HUES48 (cell line): ENCODE measurements around the gene TAS2R40.

Experiments used
- H3K27ac ChIP-seq: one replicate; pipeline ENCODE4 v1.7.0; 2013; ENCODE audit warnings: low read depth, low read length, inconsistent platforms
- H3K27me3 ChIP-seq: 2 replicates; pipeline ENCODE4 v1.6.1; 2013; ENCODE audit warnings: mild to moderate bottlenecking, low read length; ENCODE audit not compliant: control insufficient read depth, insufficient read depth
- H3K36me3 ChIP-seq: 2 replicates; pipeline ENCODE4 v1.6.1; 2013; ENCODE audit warnings: low read length; ENCODE audit not compliant: control insufficient read depth, insufficient read depth
- H3K4me1 ChIP-seq: 2 replicates; pipeline ENCODE4 v1.6.1; 2013; ENCODE audit warnings: mild to moderate bottlenecking, low read length; ENCODE audit not compliant: control insufficient read depth, insufficient read depth
- H3K4me3 ChIP-seq: 2 replicates; pipeline ENCODE4 v1.5.1; 2013; ENCODE audit warnings: mild to moderate bottlenecking, low read depth, low read length
- H3K9ac ChIP-seq: 2 replicates; pipeline ENCODE4 v1.6.1; 2013; ENCODE audit warnings: mild to moderate bottlenecking, low read depth, low read length, moderate library complexity
- H3K9me3 ChIP-seq: 2 replicates; pipeline ENCODE4 v1.6.1; 2013; ENCODE audit warnings: low read length; ENCODE audit not compliant: control insufficient read depth, insufficient read depth

The TAS2R40 gene

GRCh38 chr7:143238289-143238980 is 16.6 kb downstream of the TAS2R40 start:
- H3K27ac ChIP-seq, result no peak overlapping the region
- peaks cover 4% of the 10 kb centered on the region for H3K9me3 ChIP-seq
- H3K9ac ChIP-seq, result no peak overlapping the region

GRCh38 chr7:143239813-143240212 is 18.0 kb downstream of the TAS2R40 start:
- Histone ChIP-seq H3K9ac (no peak overlapping the region), H3K4me3 (no peak overlapping the region), H3K36me3 (no peaks in the 10 kb centered on the region), H3K9me3 (peaks cover 4% of the 10 kb centered on the region; the same call in 1 of the 2 replicates), H3K27me3 (no peaks in the 10 kb centered on the region), H3K4me1 (peaks cover 3% of the 10 kb centered on the region; the same call in 1 of the 2 replicates), H3K27ac (no peak overlapping the region)

More at GRCh38 chr7:143238289-143238980, 16.6 kb downstream of the TAS2R40 start:
- H3K4me1 ChIP-seq, result peaks cover 3% of the 10 kb centered on the region; the same call in 1 of the 2 replicates
- H3K36me3 ChIP-seq, result no peaks in the 10 kb centered on the region
- no peak overlapping the region for H3K4me3 ChIP-seq
- H3K27me3 ChIP-seq, result no peaks in the 10 kb centered on the region

- Histone ChIP-seq H3K4me1 (peaks cover 3% of the 10 kb centered on the region; the same call in 1 of the 2 replicates), H3K27ac (no peak overlapping the region), H3K4me3 (no peak overlapping the region), H3K9me3 (peaks cover 4% of the 10 kb centered on the region; the same call in 1 of the 2 replicates), H3K27me3 (no peaks in the 10 kb centered on the region), H3K36me3 (no peaks in the 10 kb centered on the region), H3K9ac (no peak overlapping the region)
Measured at GRCh38 chr7:143240291-143241168, 18.7 kb downstream of the TAS2R40 start.

- no peaks in the 10 kb centered on the region for H3K27me3 ChIP-seq
- peaks cover 3% of the 10 kb centered on the region; the same call in 1 of the 2 replicates for H3K4me1 ChIP-seq
- H3K36me3 ChIP-seq, result no peaks in the 10 kb centered on the region
Measured at GRCh38 chr7:143242306-143242705, 20.5 kb downstream of the TAS2R40 start.

GRCh38 chr7:143243111-143243510 is 21.3 kb downstream of the TAS2R40 start:
- no peaks in the 10 kb centered on the region for H3K9me3 ChIP-seq
- peaks cover 3% of the 10 kb centered on the region; the same call in 1 of the 2 replicates for H3K4me1 ChIP-seq
- H3K36me3 ChIP-seq, result no peaks in the 10 kb centered on the region
- H3K4me3 ChIP-seq, result no peak overlapping the region
- H3K9ac ChIP-seq, result no peak overlapping the region
- no peaks in the 10 kb centered on the region for H3K27me3 ChIP-seq
- no peak overlapping the region for H3K27ac ChIP-seq

More at GRCh38 chr7:143242306-143242705, 20.5 kb downstream of the TAS2R40 start:
- H3K9ac ChIP-seq, result no peak overlapping the region
- no peak overlapping the region for H3K4me3 ChIP-seq
- H3K9me3 ChIP-seq, result no peaks in the 10 kb centered on the region
- H3K27ac ChIP-seq, result no peak overlapping the region

- Histone ChIP-seq H3K4me3 (no peak overlapping the region), H3K27me3 (no peaks in the 10 kb centered on the region), H3K9me3 (no peaks in the 10 kb centered on the region), H3K27ac (no peak overlapping the region), H3K36me3 (no peaks in the 10 kb centered on the region), H3K9ac (no peak overlapping the region), H3K4me1 (peaks cover 3% of the 10 kb centered on the region; the same call in 1 of the 2 replicates)
Measured at GRCh38 chr7:143243614-143244013, 21.8 kb downstream of the TAS2R40 start.

GRCh38 chr7:143244321-143244720 is 22.5 kb downstream of the TAS2R40 start:
- Histone ChIP-seq H3K27me3 (no peaks in the 10 kb centered on the region), H3K4me3 (no peak overlapping the region), H3K27ac (no peak overlapping the region), H3K9me3 (no peaks in the 10 kb centered on the region), H3K4me1 (peaks cover 3% of the 10 kb centered on the region; the same call in 1 of the 2 replicates), H3K9ac (no peak overlapping the region), H3K36me3 (no peaks in the 10 kb centered on the region)

GRCh38 chr7:143245123-143245522 is 23.3 kb downstream of the TAS2R40 start:
- Histone ChIP-seq H3K27ac (no peak overlapping the region), H3K27me3 (no peaks in the 10 kb centered on the region), H3K4me3 (no peak overlapping the region), H3K9ac (no peak overlapping the region), H3K36me3 (no peaks in the 10 kb centered on the region), H3K4me1 (peaks cover 3% of the 10 kb centered on the region; the same call in 1 of the 2 replicates), H3K9me3 (no peaks in the 10 kb centered on the region)

- H3K9me3 ChIP-seq, result no peaks in the 10 kb centered on the region
- H3K36me3 ChIP-seq, result no peaks in the 10 kb centered on the region
- no peak overlapping the region for H3K4me3 ChIP-seq
- no peaks in the 10 kb centered on the region for H3K27me3 ChIP-seq
- no peak overlapping the region for H3K9ac ChIP-seq
- no peak overlapping the region for H3K27ac ChIP-seq
- no peaks in the 10 kb centered on the region for H3K4me1 ChIP-seq
Measured at GRCh38 chr7:143247372-143247771, 25.5 kb downstream of the TAS2R40 start.

GRCh38 chr7:143248761-143249354 is 27.0 kb downstream of the TAS2R40 start:
- Histone ChIP-seq H3K4me1 (no peaks in the 10 kb centered on the region), H3K36me3 (no peaks in the 10 kb centered on the region), H3K9ac (no peak overlapping the region), H3K27me3 (no peaks in the 10 kb centered on the region), H3K27ac (no peak overlapping the region), H3K9me3 (no peaks in the 10 kb centered on the region), H3K4me3 (no peak overlapping the region)
